Upper lobe of right lung (tissue), 1 donor: ENCODE results near the gene BACH2. TPM values are rescaled to one million over a fixed set of nuclear protein-coding genes. Genes with fewer than 3 reads are reported as not detected.

Source experiments
- ATAC-seq: fragments of 200-7000 bp; cut with Tn5 transposase; one replicate; pipeline ENCODE4 v1.9.1; 2020; ENCODE audit warnings: mild to moderate bottlenecking, moderate library complexity
- DNase-seq: peaks from one replicate; pipeline ENCODE4 v3.0.0-alpha.2; 2020
- H3K27ac ChIP-seq: fragments of 200-600 bp; one replicate; pipeline ENCODE4 v1.8.0; 2022
- H3K27me3 ChIP-seq: fragments of 200-600 bp; one replicate; pipeline ENCODE4 v1.8.0; 2022; ENCODE audit warnings: mild to moderate bottlenecking
- H3K36me3 ChIP-seq: fragments of 200-600 bp; one replicate; pipeline ENCODE4 v1.8.0; 2022
- H3K4me1 ChIP-seq: fragments of 200-600 bp; one replicate; pipeline ENCODE4 v1.8.0; 2022
- H3K4me3 ChIP-seq: fragments of 200-600 bp; one replicate; pipeline ENCODE4 v1.8.0; 2022; ENCODE audit warnings: mild to moderate bottlenecking
- H3K9me3 ChIP-seq: fragments of 200-600 bp; one replicate; pipeline ENCODE4 v1.8.0; 2022
- intact Hi-C: fragments of 100-400 bp; cut with DNase I; formaldehyde crosslinking; loops from one replicate; pipeline ENCODE4 v1.11.0; 2022
- total RNA-seq: library from RNA; stranded (reverse); fragmentation: NEBNext Ultra II Directional; extraction: Animal tissue kit (Norgen Biotek cat#: 25700); gene quantifications from one replicate; pipeline ENCODE4 v1.2.1, GENCODE V29; 2021
- TF ChIP-seq, protein P1 (sequence below): fragments of 200-600 bp; IDR thresholded peaks from one replicate; pipeline ENCODE4 v1.8.0; 2022; ENCODE audit warnings: antibody characterized with exemption
- donor health status: DM: no; HTN: yes; CAD: no; lungs with severe emphysema.

Gene BACH2
- total RNA-seq, 1 donor from 2014 or later, result 4.9 TPM

GRCh38 chr6:89944181-89944755 is 352.4 kb downstream of the BACH2 start:
- intact Hi-C loops, result loop anchor here (10.0 kb wide), 1 partner anchor 531 kb away; no protein-coding TSS in a partner anchor
- H3K9me3 ChIP-seq, result no peaks in the 10 kb centered on the region
- no peak for ATAC-seq
- peaks cover 13% of the 10 kb centered on the region for H3K4me1 ChIP-seq
- H3K27ac ChIP-seq, result no peak overlapping the region
- no peak overlapping the region for H3K4me3 ChIP-seq
- TF ChIP-seq, protein P1, sequence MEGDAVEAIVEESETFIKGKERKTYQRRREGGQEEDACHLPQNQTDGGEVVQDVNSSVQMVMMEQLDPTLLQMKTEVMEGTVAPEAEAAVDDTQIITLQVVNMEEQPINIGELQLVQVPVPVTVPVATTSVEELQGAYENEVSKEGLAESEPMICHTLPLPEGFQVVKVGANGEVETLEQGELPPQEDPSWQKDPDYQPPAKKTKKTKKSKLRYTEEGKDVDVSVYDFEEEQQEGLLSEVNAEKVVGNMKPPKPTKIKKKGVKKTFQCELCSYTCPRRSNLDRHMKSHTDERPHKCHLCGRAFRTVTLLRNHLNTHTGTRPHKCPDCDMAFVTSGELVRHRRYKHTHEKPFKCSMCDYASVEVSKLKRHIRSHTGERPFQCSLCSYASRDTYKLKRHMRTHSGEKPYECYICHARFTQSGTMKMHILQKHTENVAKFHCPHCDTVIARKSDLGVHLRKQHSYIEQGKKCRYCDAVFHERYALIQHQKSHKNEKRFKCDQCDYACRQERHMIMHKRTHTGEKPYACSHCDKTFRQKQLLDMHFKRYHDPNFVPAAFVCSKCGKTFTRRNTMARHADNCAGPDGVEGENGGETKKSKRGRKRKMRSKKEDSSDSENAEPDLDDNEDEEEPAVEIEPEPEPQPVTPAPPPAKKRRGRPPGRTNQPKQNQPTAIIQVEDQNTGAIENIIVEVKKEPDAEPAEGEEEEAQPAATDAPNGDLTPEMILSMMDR, result no peak
- no peaks in the 10 kb centered on the region for H3K27me3 ChIP-seq
- no peak for DNase-seq
- H3K36me3 ChIP-seq, result no peaks in the 10 kb centered on the region

GRCh38 chr6:89942601-89943000 is 354.0 kb downstream of the BACH2 start:
- TF ChIP-seq, protein P1, result no peak
- no peak overlapping the region for H3K4me3 ChIP-seq
- intact Hi-C loops, result loop anchor here (10.0 kb wide), 1 partner anchor 532 kb away; no protein-coding TSS in a partner anchor
- no peaks in the 10 kb centered on the region for H3K36me3 ChIP-seq
- H3K4me1 ChIP-seq, result peaks cover 13% of the 10 kb centered on the region
- DNase-seq (no peak), ATAC-seq (no peak)
- H3K27me3 ChIP-seq, result no peaks in the 10 kb centered on the region
- H3K9me3 ChIP-seq, result no peaks in the 10 kb centered on the region
- H3K27ac ChIP-seq, result no peak overlapping the region

- Histone ChIP-seq H3K36me3 (no peaks in the 10 kb centered on the region), H3K27me3 (no peaks in the 10 kb centered on the region), H3K9me3 (no peaks in the 10 kb centered on the region), H3K27ac (no peak overlapping the region), H3K4me1 (peaks cover 13% of the 10 kb centered on the region), H3K4me3 (no peak overlapping the region)
- TF ChIP-seq, protein P1, result no peak
- intact Hi-C loops, result loop anchor here (10.0 kb wide), 1 partner anchor 533 kb away; no protein-coding TSS in a partner anchor
- ATAC-seq (peak; percentile 57), DNase-seq (no peak)
Observed at GRCh38 chr6:89941763-89942497, 354.7 kb downstream of the BACH2 start.

DNA sequence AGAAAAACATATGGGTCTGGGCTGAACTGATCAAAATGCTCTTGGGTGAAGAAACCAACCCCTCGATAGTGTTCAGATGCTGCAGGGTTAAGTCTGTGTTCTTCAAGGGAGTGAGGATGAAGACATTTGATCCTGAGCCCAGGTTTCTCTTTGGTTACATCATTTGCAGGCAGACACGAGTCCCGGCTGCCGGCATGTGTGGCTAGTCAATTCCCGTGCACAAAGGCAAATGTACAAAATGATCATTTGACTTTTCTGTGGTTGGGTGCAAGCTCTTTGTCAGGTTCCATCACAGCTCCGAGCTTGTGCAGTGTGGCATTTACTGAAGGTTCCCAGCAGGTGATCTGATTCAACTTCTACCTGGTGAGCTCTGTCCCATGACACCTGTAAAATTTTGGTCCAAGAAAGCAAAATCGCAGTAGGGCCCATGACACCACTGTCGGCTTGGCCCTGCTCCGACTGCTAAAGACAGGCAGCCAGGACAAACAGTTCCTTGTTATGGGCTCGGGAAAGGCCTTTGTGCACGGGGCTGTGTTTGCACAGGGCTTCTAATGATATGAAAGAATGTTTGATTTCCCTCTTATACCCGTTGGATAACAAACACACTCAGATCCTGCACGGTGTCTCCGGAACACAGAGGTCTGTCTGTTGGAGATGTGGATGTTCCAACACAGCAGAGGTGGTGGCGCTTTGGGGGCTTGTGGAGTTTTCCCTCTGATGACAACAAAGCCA is 355.4 kb downstream of the BACH2 start:
- intact Hi-C loops, result loop anchor here (10.0 kb wide), 1 partner anchor 534 kb away; no protein-coding TSS in a partner anchor
- Histone ChIP-seq H3K27ac (peak overlapping the region; percentile 25), H3K4me3 (no peak overlapping the region), H3K4me1 (peaks cover 13% of the 10 kb centered on the region), H3K9me3 (no peaks in the 10 kb centered on the region), H3K36me3 (no peaks in the 10 kb centered on the region), H3K27me3 (no peaks in the 10 kb centered on the region)
- ATAC-seq, result peak; percentile 83
- TF ChIP-seq, protein P1, result no peak
- peak; percentile 74 for DNase-seq

- TF ChIP-seq, protein P1, result peak; percentile 74
- Histone ChIP-seq H3K4me3 (no peak overlapping the region), H3K4me1 (peaks cover 13% of the 10 kb centered on the region), H3K9me3 (no peaks in the 10 kb centered on the region), H3K27me3 (no peaks in the 10 kb centered on the region), H3K27ac (no peak overlapping the region), H3K36me3 (no peaks in the 10 kb centered on the region)
- DNase-seq (no peak), ATAC-seq (peak; percentile 92)
- intact Hi-C loops, result loop anchor here (10.0 kb wide), 1 partner anchor 534 kb away; no protein-coding TSS in a partner anchor
Observed at GRCh38 chr6:89940225-89941027, 356.2 kb downstream of the BACH2 start.
